ENCODE data around the gene GLI3. TPM values are rescaled to one million over a fixed set of nuclear protein-coding genes. Genes with fewer than 3 reads are reported as not detected.

Gene GLI3
- total and polyA plus RNA-seq, 10 of the 15 experiments (the other 5 are each of a cell fraction or from before 2014, with no cell fraction given) = 0.01 TPM; not detected in 8

GRCh38 chr7:42095791-42096190 is 141.2 kb downstream of the GLI3 start (continued):
- no peak for TF ChIP-seq MXI1 (IDR thresholded peaks at IDR 0.05; ENCODE audit: low read depth, low read length)
- no peak for TF ChIP-seq ZNF384 (IDR thresholded peaks at IDR 0.05; ENCODE audit: borderline replicate concordance, low read depth, low read length)

GRCh38 chr7:42093349-42093905 is 143.6 kb downstream of the GLI3 start:
- Histone ChIP-seq H3K36me3 (ENCODE audit: control insufficient read depth in 2 of 2, insufficient read depth in 2 of 2, low read length in 1 of 2) (no peaks in the 10 kb centered on the region), H3K9me3 (replicated peaks; ENCODE audit: control insufficient read depth, insufficient read depth, low read length) (no peaks in the 10 kb centered on the region), H3K4me1 (ENCODE audit: control insufficient read depth, insufficient read depth, low read length) (no peaks in the 10 kb centered on the region), H3K27ac (ENCODE audit: control insufficient read depth, insufficient read depth) (no peak overlapping the region), H3K79me2 (ENCODE audit: control insufficient read depth, insufficient read depth, low read length) (no peaks in the 10 kb centered on the region), H2AFZ (ENCODE audit: control insufficient read depth, low read depth, low read length) (no peak overlapping the region), H3K9ac (ENCODE audit: control insufficient read depth, insufficient read depth, low read length) (no peak overlapping the region), H3K27me3 (replicated peaks in 1 of 2; ENCODE audit: control insufficient read depth in 2 of 2, insufficient read depth in 2 of 2, low read length in 1 of 2) (no peaks in the 10 kb centered on the region; a peak in 1 of 4 replicates), H3K4me2 (ENCODE audit: control insufficient read depth, insufficient read depth) (no peak overlapping the region), H3K4me3 (no peak overlapping the region), H4K20me1 (ENCODE audit: control insufficient read depth, insufficient read depth) (no peaks in the 10 kb centered on the region)
- TF ChIP-seq ZNF592 (IDR thresholded peaks at IDR 0.05) = no peak
- ChIA-PET POLR2A (no interaction called here), CTCF (no interaction called here), SMC1A (ENCODE audit: uncharacterized antibody, unreplicated experiment) (no interaction called here), RAD21 (ENCODE audit: unreplicated experiment) (no interaction called here)
- ATAC-seq (no peak), DNase-seq (ENCODE audit: low read depth, low spot score) (no peak), FAIRE-seq (no peak)
- 54% methylated on average over 2 of the region's 2 CpGs for WGBS (ENCODE audit: insufficient coverage, insufficient replicate concordance, low lambda C conversion rate, missing lambda C conversion rate)
- in situ Hi-C loops (cut with MboI) = no loop called here
- intact Hi-C loops (cut with micrococcal nuclease; ENCODE audit: unreplicated experiment) = no loop called here
- BruUV-seq (replicated peaks) = no TSS peak

Measured in GM12878 (cell line).